ES-I3 (cell line): ENCODE measurements around the gene MCRIP1.

ENCODE experiments used
- H3K36me3 ChIP-seq: 2 replicates; pipeline ENCODE4 v1.6.1; 2013; ENCODE audit warnings: mild to moderate bottlenecking, low read length, control low read depth, moderate library complexity; ENCODE audit not compliant: insufficient read depth
- H3K4me1 ChIP-seq: 2 replicates; pipeline ENCODE4 v1.6.1; 2013; ENCODE audit warnings: mild to moderate bottlenecking, control low read depth, low read length; ENCODE audit not compliant: insufficient read depth
- H3K9ac ChIP-seq: 2 replicates; pipeline ENCODE4 v1.6.1; 2013; ENCODE audit warnings: low read depth, mild to moderate bottlenecking, low read length, moderate library complexity
- H3K9me3 ChIP-seq: 2 replicates; pipeline ENCODE4 v1.6.1; 2013; ENCODE audit warnings: mild to moderate bottlenecking, low read length, moderate library complexity; ENCODE audit not compliant: control insufficient read depth, insufficient read depth

Gene MCRIP1

GRCh38 chr17:81852237-81852636 lies 19.1 kb upstream of the MCRIP1 start:
- Histone ChIP-seq H3K9me3 (no peaks in the 10 kb centered on the region), H3K36me3 (peaks cover 48% of the 10 kb centered on the region), H3K4me1 (no peaks in the 10 kb centered on the region), H3K9ac (no peak overlapping the region)

- no peaks in the 10 kb centered on the region for H3K9me3 ChIP-seq
- H3K36me3 ChIP-seq: peaks cover 53% of the 10 kb centered on the region
- no peak overlapping the region for H3K9ac ChIP-seq
- H3K4me1 ChIP-seq: no peaks in the 10 kb centered on the region
Measured at GRCh38 chr17:81851423-81851822, 18.3 kb upstream of the MCRIP1 start.

DNA sequence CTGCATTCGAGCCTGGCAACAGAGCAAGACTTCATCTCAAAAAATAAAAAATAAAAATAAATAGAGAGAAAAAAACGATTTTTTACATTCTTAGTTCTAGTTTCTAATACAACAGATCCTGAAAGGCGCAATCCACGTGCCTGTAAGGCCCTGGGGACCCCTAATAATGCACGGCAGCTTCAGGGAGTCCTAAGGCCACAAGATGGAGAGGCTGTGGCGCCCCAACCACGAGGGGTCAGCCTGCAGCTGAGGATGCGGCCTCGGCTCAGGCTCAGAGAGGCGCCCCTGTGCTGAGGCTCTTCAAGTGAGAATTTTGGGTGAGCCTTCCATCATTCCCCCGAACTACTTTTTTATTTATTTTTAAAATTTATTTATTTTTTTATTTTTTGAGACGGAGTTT lies 16.4 kb upstream of the MCRIP1 start:
- Histone ChIP-seq H3K9me3 (no peaks in the 10 kb centered on the region), H3K36me3 (peaks cover 59% of the 10 kb centered on the region), H3K9ac (no peak overlapping the region), H3K4me1 (no peaks in the 10 kb centered on the region)

DNA sequence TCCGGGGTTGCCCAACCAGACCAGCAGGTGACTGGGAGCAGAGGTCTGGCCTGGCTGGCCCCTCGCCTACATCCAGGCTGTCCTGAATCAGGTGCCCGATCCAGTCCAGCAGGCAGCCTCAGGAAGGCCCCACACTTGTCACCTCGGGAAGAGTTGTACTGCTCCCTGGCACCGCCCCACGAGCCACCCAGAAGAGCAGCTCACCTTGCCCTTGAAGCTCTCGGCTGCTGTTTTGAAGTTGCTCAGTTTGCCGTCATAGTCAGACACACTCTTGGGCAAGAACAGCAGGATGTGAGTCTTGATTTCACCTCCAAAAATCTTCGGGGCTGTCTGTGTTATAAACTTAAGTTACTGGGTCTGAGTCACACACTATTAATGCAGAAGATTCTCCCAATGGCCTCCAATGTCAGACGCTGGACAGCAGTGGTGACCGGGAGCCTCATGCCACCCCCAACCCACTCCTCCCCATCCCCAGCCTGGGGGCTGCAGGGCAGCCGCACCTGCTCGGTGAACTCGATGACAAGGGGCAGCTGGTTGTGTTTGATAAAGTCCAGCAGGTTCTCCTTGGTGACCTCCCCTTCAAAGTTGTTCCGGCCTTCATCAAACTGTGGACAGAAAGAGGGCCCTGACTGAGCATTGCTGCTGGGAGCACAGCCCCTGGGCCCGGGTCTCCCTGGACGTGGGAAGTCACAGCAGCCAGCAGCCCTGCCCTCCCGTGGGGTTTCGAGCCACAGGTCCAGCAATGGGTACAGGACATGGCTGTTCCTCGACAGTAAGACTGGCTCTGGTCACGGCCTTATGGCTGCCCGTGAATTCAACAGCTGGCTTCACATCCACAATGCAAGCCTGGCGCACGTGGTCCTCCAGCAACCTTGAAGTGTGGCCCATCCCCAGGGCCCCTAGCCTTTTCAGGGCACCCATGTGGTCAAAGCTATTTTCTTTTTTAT lies 13.9 kb upstream of the MCRIP1 start:
- Histone ChIP-seq H3K9me3 (no peaks in the 10 kb centered on the region), H3K9ac (no peak overlapping the region), H3K36me3 (peaks cover 49% of the 10 kb centered on the region)

GRCh38 chr17:81845881-81846742 lies 13.0 kb upstream of the MCRIP1 start:
- no peaks in the 10 kb centered on the region for H3K4me1 ChIP-seq
- no peaks in the 10 kb centered on the region for H3K9me3 ChIP-seq
- no peak overlapping the region for H3K9ac ChIP-seq
- H3K36me3 ChIP-seq: peaks cover 43% of the 10 kb centered on the region

More for the DNA sequence above, 13.9 kb upstream of the MCRIP1 start:
- H3K4me1 ChIP-seq: no peaks in the 10 kb centered on the region

DNA sequence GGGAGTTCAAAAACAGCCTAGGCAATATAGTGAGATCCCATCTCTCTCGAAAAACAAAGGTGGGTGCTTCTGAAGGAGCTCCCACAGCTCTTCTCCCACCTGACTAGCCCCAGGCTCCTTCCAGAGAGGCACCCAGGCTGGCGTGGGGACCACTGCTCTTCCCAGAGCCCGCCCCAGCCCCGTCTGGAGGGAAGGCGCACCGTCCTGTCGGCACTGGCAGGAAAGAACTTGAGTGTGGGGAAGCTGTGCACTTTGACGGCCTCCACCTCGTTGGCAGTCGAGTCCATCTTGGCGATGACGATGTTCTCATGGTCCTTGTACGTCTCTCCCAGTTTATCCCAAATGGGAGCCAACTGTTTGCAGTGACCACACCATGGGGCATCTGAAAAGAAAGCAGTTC lies 12.3 kb upstream of the MCRIP1 start:
- Histone ChIP-seq H3K9me3 (no peaks in the 10 kb centered on the region), H3K4me1 (no peaks in the 10 kb centered on the region; the same call in 1 of the 2 replicates), H3K9ac (no peak overlapping the region), H3K36me3 (peaks cover 39% of the 10 kb centered on the region)

- H3K9me3 ChIP-seq: no peaks in the 10 kb centered on the region
- no peaks in the 10 kb centered on the region; the same call in 1 of the 2 replicates for H3K4me1 ChIP-seq
- peaks cover 38% of the 10 kb centered on the region for H3K36me3 ChIP-seq
- no peak overlapping the region for H3K9ac ChIP-seq
Measured at GRCh38 chr17:81844887-81845286, 11.8 kb upstream of the MCRIP1 start.

DNA sequence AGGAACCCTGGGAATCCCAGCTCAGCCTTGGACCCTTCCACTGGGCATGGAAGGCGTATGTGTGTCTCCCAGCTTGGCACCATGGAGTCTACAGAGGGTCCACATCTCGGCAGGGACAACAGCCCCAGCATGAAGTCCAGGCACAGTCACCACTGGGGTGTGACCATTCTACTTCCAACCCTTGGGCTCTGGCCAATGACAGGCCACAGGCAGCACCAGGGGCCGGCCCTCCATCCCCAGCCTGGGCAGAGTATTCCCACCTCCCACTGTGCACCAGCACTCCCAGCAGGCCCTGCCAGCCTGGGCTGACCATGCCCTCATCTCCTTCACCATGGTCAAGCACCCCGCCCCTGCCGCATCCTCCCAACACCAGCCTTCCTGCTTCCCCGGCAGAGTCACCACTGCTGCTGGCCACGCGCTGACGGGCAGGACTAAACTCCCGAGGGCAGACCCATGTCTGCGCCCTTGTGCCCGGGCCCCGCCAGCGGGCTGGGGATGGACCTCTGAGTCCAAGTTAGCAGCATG lies 11.3 kb upstream of the MCRIP1 start:
- no peak overlapping the region for H3K9ac ChIP-seq
- no peaks in the 10 kb centered on the region; the same call in 1 of the 2 replicates for H3K4me1 ChIP-seq
- H3K9me3 ChIP-seq: no peaks in the 10 kb centered on the region
- H3K36me3 ChIP-seq: peaks cover 38% of the 10 kb centered on the region

DNA sequence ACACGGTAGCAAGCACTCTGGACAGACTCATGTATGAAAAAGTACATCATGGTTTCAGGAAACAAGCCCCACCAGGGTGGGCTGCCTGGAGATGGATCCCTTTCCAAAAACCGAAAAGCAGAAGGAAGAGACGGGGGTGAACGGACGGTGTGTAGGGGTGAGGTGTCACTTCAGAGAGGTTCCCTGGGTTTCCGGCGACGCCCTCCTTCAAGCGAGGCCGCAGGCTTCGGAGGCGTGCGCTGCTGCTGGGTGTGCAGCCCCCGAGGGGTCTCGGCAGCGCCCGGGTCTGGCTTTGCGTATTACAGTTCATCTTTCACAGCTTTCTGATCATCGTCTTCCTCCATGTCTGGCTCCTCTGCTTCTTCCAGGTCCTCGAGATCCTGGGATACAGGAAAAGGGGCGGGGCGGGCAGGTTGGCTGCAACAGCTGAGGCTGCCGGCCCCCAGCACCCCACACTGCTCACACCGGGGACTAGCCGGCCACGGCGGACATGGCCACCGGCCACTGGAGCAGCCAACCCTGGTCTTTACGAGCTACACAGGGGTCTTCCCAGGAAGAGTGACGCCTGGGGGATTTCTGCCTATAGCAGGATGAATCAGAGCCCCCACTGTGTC lies 10.7 kb upstream of the MCRIP1 start:
- Histone ChIP-seq H3K36me3 (peaks cover 38% of the 10 kb centered on the region), H3K9ac (no peak overlapping the region), H3K4me1 (peaks cover 3% of the 10 kb centered on the region), H3K9me3 (no peaks in the 10 kb centered on the region)

- H3K4me1 ChIP-seq: peaks cover 3% of the 10 kb centered on the region
- H3K36me3 ChIP-seq: peaks cover 38% of the 10 kb centered on the region
- H3K9me3 ChIP-seq: no peaks in the 10 kb centered on the region
- H3K9ac ChIP-seq: no peak overlapping the region
Measured at GRCh38 chr17:81842725-81843504, 9.8 kb upstream of the MCRIP1 start.

GRCh38 chr17:81842378-81842724 lies 9.3 kb upstream of the MCRIP1 start:
- Histone ChIP-seq H3K9me3 (no peaks in the 10 kb centered on the region), H3K4me1 (peaks cover 3% of the 10 kb centered on the region), H3K36me3 (peaks cover 38% of the 10 kb centered on the region), H3K9ac (no peak overlapping the region)

DNA sequence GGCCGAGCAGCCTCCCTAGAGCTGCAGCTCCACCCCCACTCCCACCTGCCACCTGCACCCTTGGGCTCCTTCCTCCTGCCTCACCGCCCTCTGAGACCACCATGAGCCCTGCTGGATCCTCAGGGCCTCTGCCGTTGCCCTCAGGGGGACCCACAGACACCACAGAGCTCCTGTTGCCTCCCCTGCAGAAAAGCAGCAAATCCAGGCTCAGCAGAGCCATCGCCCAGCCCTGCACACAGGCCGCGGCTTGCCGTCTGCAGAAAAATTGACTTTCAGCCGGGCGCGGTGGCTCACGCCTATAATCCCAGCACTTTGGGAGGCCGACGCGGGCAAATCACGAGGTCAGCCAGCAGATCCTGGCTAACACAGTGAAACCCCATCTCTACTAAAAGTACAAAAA lies 8.8 kb upstream of the MCRIP1 start:
- H3K9me3 ChIP-seq: no peaks in the 10 kb centered on the region
- H3K9ac ChIP-seq: no peak overlapping the region
- peaks cover 37% of the 10 kb centered on the region for H3K36me3 ChIP-seq
- H3K4me1 ChIP-seq: peaks cover 3% of the 10 kb centered on the region

DNA sequence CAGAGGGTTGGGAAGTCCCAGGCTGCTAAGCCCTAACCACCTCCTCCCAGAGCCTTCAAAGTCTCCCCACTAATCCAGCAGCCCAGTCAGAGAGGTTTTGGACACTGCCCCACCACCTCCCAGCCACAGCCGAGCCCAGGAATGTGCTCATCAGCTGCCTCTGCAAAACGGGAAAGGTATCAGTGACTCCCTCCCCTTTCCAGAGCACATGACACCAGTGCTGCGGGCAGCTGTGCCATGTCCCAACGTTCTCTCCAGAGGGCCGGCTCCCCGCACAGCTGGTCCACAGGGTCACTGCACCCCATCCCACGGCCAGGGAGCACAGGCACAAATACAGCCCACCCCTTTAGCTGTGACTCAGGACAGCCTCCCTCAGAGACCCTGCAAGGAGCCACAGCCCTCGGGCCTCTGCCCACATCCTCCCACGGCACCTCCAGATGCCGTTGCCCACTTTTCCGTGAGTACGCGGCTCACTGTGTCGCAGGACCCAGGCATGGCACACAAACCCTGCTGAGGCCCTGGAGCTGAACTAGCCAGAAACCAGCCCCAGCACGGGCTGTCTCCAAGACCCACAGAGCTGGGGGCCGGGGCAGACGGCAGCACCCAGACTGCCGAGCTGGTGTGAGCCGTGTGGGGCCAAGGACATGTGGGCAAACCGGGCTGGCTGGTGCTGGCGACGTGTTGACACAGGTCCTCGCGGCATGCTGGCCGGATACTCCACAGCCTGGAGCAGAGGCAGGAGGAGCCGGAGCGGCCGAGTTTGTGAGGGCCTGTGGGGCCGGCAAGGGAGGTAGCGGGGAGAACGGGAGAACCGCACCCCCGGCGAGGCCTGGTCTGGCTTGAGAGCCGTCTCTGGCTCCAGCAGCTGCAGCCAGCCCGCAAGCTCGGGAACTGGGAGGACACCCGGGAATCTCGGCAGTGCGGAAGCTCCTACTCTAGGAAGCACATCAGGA lies 8.0 kb upstream of the MCRIP1 start:
- Histone ChIP-seq H3K9ac (no peak overlapping the region), H3K9me3 (no peaks in the 10 kb centered on the region), H3K4me1 (peaks cover 3% of the 10 kb centered on the region), H3K36me3 (peaks cover 29% of the 10 kb centered on the region)
